ENCODE measurements around the gene CREBL2.
A peak's percentile ranks its signal among the peaks of the same experiment; 100 is the strongest.
"Not testable (repeated sequence)": the region's sequence is repeated elsewhere in the genome, so short reads cannot be mapped to it uniquely, and the experiment has no call there.

Gene CREBL2

GRCh38 chr12:12611512-12612306 is at the start of gene CREBL2:
CREBL2 (plus strand) TSS chr12:12611876; CDS start chr12:12612173, 297 bp downstream.
- peak; percentile 95 to 99 (median 99) for DNase-seq

GRCh38 chr12:12562016-12562483 is 49.6 kb upstream of the CREBL2 start:
- peak in 2 of 3 experiments; percentile 77 to 82 for DNase-seq

- DNase-seq: peak; percentile 83 to 97 (median 93)
Measured at GRCh38 chr12:12562585-12563261, 49.0 kb upstream of the CREBL2 start, which contains the start of gene DUSP16. DUSP16 (minus strand) TSS chr12:12562863; CDS start chr12:12521098, 41,765 bp downstream.

- DNase-seq: peak; percentile 43 to 66 (median 56)
Measured at GRCh38 chr12:12563290-12563928, 48.3 kb upstream of the CREBL2 start.

GRCh38 chr12:12564911-12565310 is 46.8 kb upstream of the CREBL2 start:
- DNase-seq: peak in 2 of 3 experiments; percentile 11 to 19

GRCh38 chr12:12565971-12566370 is 45.7 kb upstream of the CREBL2 start:
- not testable (repeated sequence) for DNase-seq

GRCh38 chr12:12572659-12573058 is 39.0 kb upstream of the CREBL2 start:
- DNase-seq: no peak

GRCh38 chr12:12577786-12578185 is 33.9 kb upstream of the CREBL2 start:
- DNase-seq: no peak

- DNase-seq: not testable (repeated sequence)
Measured at GRCh38 chr12:12580716-12581115, 31.0 kb upstream of the CREBL2 start.

- no peak for DNase-seq
Measured at GRCh38 chr12:12582193-12582881, 29.3 kb upstream of the CREBL2 start.

GRCh38 chr12:12582895-12583303 is 28.8 kb upstream of the CREBL2 start:
- no peak for DNase-seq

GRCh38 chr12:12583510-12584178 is 28.0 kb upstream of the CREBL2 start:
- no peak for DNase-seq

- DNase-seq: no peak
Measured at GRCh38 chr12:12585115-12585863, 26.4 kb upstream of the CREBL2 start.

GRCh38 chr12:12586879-12587675 is 24.6 kb upstream of the CREBL2 start:
- DNase-seq: no peak

GRCh38 chr12:12587878-12588277 is 23.8 kb upstream of the CREBL2 start:
- DNase-seq: no peak

- DNase-seq: not testable (repeated sequence)
Measured at GRCh38 chr12:12588436-12588835, 23.2 kb upstream of the CREBL2 start.

- no peak for DNase-seq
Measured at GRCh38 chr12:12590961-12591360, 20.7 kb upstream of the CREBL2 start.

- DNase-seq: no peak
Measured at GRCh38 chr12:12592930-12593329, 18.7 kb upstream of the CREBL2 start.

- not testable (repeated sequence) for DNase-seq
Measured at GRCh38 chr12:12595929-12596328, 15.7 kb upstream of the CREBL2 start.

- not testable (repeated sequence) for DNase-seq
Measured at GRCh38 chr12:12596598-12596997, 15.1 kb upstream of the CREBL2 start.

Measured in NCI-H1417 (cell line).